ENCODE results near the gene TSSK6.

DNA sequence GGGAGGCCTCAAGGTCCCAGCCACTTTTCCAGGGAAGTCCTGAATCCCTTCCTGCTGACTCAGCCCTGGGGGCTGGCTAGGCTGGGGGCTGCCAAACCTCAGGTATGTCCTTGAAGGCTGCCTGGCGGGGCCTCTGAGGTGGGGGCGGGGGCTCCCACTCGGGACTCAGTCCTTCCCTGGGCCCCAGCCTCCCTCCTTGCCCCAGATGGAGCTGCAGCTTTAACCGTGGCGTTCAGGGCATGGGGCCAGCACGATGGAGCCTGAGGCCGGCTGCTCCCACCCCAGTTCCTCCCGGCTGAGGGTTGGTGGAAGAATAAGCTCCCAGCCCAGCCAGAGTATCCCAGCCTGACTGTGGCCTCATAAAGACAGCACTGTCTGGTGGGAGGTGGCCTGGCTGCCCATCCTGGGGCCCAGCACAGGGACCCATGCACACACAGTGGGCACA lies 35.2 kb upstream of the TSSK6 start:
- TF ChIP-seq, protein P1, sequence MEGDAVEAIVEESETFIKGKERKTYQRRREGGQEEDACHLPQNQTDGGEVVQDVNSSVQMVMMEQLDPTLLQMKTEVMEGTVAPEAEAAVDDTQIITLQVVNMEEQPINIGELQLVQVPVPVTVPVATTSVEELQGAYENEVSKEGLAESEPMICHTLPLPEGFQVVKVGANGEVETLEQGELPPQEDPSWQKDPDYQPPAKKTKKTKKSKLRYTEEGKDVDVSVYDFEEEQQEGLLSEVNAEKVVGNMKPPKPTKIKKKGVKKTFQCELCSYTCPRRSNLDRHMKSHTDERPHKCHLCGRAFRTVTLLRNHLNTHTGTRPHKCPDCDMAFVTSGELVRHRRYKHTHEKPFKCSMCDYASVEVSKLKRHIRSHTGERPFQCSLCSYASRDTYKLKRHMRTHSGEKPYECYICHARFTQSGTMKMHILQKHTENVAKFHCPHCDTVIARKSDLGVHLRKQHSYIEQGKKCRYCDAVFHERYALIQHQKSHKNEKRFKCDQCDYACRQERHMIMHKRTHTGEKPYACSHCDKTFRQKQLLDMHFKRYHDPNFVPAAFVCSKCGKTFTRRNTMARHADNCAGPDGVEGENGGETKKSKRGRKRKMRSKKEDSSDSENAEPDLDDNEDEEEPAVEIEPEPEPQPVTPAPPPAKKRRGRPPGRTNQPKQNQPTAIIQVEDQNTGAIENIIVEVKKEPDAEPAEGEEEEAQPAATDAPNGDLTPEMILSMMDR (IDR thresholded peaks at IDR 0.05; ENCODE audit: poor library complexity), result no peak
- no peak for TF ChIP-seq EZH2phosphoT487 (IDR thresholded peaks at IDR 0.05; ENCODE audit: low read depth, severe bottlenecking, unreplicated experiment)
- TF ChIP-seq EZH2 (IDR thresholded peaks at IDR 0.05; ENCODE audit: borderline replicate concordance), result no peak

Data from hepatocyte (in vitro differentiated cells).